Activated naive CD4-positive, alpha-beta T cell treated with anti-CD3 and anti-CD28 coated beads for 36 hours (primary cell): ENCODE results near the gene DDO. TPM values are rescaled to one million over a fixed set of nuclear protein-coding genes. Genes with fewer than 3 reads are reported as not detected.

Source experiments
- CTCF ChIA-PET: fragments of 350-600 bp; sonication (Branson Sonifier 250); formaldehyde crosslinking; loops from one replicate; lab custom pipeline; 2021; ENCODE audit warnings: antibody characterized with exemption; lab: Charles Lee
- DNase-seq: peaks from one replicate; pipeline ENCODE4 v3.0.0-alpha.2; 2020
- H3K27ac Mint-ChIP-seq: one replicate; pipeline ENCODE4 v1.8.0; 2021; ENCODE audit warnings: mild to moderate bottlenecking, mixed read lengths
- H3K27me3 Mint-ChIP-seq: one replicate; pipeline ENCODE4 v1.8.0; 2021; ENCODE audit warnings: low read depth, mixed read lengths
- H3K36me3 Mint-ChIP-seq: one replicate; pipeline ENCODE4 v1.8.0; 2021; ENCODE audit warnings: low read depth, mixed read lengths
- H3K4me1 Mint-ChIP-seq: one replicate; pipeline ENCODE4 v1.8.0; 2021; ENCODE audit warnings: low read depth, mixed read lengths
- H3K4me3 Mint-ChIP-seq: one replicate; pipeline ENCODE4 v1.8.0; 2021; ENCODE audit warnings: mild to moderate bottlenecking, moderate library complexity, mixed read lengths
- H3K9me3 Mint-ChIP-seq: one replicate; pipeline ENCODE4 v1.8.0; 2021; ENCODE audit warnings: mixed read lengths
- intact Hi-C: fragments of 100-400 bp; cut with micrococcal nuclease; formaldehyde crosslinking; loops from one replicate; pipeline ENCODE4 v1.15.1; 2023
- total RNA-seq, 2 experiments: library from RNA; stranded (reverse); gene quantifications; one replicate each; pipeline ENCODE4 v1.2.3, GENCODE V29; 2021

Gene DDO
- total RNA-seq, 2 experiments from 2014 or later = not detected

DNA sequence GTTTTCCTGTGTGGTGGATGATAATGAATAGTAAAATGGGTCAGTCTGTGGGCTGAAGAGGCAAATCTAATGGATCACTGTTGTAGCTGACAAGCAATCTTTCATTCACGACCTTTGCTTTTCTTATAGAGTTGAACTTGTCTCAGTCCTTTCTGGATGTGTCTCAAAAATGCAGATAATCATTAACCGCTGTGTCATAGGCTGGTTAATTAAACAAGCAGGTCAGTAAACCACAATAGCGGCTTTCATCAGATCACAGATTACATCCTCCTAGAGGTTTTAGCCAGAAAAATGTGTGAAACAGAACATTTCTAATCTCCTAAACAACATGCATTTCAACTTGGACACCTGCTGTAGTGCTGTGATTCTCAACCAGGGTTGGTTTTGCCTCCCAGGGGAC lies 54.7 kb downstream of the DDO start:
- Mint-ChIP-seq H3K4me1 (peaks cover 11% of the 10 kb centered on the region), H3K27me3 (peaks cover 30% of the 10 kb centered on the region), H3K4me3 (no peak overlapping the region), H3K36me3 (no peaks in the 10 kb centered on the region), H3K9me3 (no peaks in the 10 kb centered on the region), H3K27ac (no peak overlapping the region)
- CTCF ChIA-PET = no interaction called here
- no peak for DNase-seq
- intact Hi-C loops = no loop called here

DNA sequence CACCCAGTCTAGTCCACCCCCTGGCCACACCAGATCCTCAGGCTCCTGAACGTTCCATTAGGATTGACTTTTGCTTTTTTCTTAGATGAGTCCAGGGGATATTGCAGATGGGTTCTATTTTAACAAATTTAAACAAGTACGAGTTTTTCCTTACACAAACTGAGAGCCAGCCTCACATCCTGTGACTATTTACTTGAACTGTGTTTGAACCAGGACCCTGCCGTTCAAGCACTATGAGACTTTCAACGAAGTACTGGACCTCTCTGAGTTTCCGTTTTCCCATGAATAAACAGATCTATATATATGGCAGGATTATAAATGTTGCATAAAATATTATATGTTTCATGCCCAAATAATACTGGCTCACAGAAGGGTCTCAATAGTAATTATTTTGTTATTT lies 55.8 kb downstream of the DDO start:
- no peak overlapping the region for H3K27ac Mint-ChIP-seq
- DNase-seq = no peak
- no peaks in the 10 kb centered on the region for H3K9me3 Mint-ChIP-seq
- CTCF ChIA-PET = no interaction called here
- intact Hi-C loops = no loop called here
- H3K36me3 Mint-ChIP-seq = no peaks in the 10 kb centered on the region
- H3K4me3 Mint-ChIP-seq = no peak overlapping the region
- peaks cover 8% of the 10 kb centered on the region for H3K4me1 Mint-ChIP-seq
- peaks cover 33% of the 10 kb centered on the region for H3K27me3 Mint-ChIP-seq

DNA sequence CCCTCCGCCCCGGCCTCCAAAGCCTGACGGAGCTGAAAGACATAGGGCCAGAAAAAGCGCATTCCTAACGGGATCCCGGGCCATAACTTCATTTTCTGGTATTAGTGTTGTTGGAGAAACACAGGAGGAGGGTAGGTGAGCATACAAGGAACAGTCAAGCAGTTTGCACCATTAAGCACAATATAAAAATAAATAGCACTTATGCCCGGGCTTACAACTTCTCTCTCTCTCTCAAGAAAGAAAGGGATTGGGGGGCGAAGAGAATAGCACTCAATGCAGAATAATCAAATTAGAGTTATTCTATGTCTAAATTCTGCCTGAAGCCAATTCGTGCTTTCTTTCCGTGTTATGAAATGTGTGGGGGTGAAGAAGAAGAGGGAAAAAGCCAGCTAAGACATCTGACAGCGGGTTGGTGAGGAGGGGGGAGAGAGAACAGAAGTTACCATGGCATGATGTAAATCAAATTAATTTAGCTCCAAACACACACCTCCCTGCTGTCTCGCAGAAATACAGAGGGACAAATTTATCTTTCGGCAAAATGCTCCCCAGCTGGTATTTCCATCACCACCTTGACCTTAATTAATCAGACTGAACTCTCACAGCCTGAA lies 56.7 kb downstream of the DDO start:
- Mint-ChIP-seq H3K27ac (no peak overlapping the region), H3K27me3 (peaks cover 33% of the 10 kb centered on the region), H3K4me3 (peak overlapping the region; percentile 36), H3K9me3 (no peaks in the 10 kb centered on the region), H3K4me1 (peaks cover 8% of the 10 kb centered on the region), H3K36me3 (no peaks in the 10 kb centered on the region)
- CTCF ChIA-PET = no interaction called here
- no peak for DNase-seq
- intact Hi-C loops = no loop called here

DNA sequence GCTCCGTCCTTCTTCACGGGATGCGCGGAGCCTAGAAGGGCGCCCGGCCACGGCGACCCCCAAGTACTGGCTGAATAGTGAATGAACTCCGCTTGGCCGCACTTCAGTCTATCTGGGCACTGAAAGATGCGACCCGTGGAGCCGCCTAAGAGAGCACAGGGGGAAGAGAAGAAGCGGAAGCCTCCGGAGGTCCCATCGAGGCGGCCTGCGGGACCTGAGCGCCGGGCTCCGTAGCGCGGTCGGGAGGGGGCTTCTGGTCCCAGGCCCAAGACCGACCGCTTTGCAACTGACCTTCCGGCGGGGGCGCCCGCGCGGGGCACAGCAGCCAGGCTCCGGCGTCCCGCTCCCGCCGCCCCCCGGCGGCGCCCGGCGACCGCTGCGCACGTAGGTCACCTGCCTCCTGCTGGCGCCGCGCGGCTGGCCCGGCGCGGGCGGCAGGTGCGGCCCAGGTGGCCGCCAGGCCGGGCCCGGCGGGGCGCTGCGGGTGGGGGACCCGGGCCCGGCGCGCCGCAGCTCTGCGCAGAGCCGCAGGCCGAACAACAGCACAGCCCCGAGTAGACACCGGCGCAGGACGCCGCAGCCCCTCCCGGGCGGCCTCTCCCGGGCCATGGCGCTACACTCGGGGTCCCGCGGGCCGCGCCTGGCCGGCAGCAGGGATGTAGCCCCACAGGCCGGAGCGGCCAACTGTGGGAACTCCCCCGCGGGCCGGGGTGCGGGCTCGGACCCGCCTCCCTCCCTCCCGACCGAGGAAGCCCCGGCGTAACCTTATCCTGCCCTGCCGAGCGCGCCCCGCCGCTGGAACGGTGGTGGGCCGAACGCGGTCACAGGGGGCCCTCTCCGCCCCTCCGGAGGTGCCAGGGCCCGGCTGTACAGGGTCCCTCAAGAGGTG lies 57.5 kb downstream of the DDO start, which contains the start of gene METTL24:
METTL24 (minus strand) TSS at position 686 of the 889 bp plus-strand sequence; CDS start at position 609, 77 bp downstream.
- no peak for DNase-seq
- H3K4me1 Mint-ChIP-seq = peaks cover 8% of the 10 kb centered on the region
- H3K4me3 Mint-ChIP-seq = peak within 1 kb of the TSS; percentile 69
- no peaks in the 10 kb centered on the region for H3K36me3 Mint-ChIP-seq
- peaks cover 33% of the 10 kb centered on the region for H3K27me3 Mint-ChIP-seq
- H3K9me3 Mint-ChIP-seq = no peaks in the 10 kb centered on the region
- no peak within 1 kb of the TSS for H3K27ac Mint-ChIP-seq
- CTCF ChIA-PET = no interaction called here
- intact Hi-C loops = no loop called here

DNA sequence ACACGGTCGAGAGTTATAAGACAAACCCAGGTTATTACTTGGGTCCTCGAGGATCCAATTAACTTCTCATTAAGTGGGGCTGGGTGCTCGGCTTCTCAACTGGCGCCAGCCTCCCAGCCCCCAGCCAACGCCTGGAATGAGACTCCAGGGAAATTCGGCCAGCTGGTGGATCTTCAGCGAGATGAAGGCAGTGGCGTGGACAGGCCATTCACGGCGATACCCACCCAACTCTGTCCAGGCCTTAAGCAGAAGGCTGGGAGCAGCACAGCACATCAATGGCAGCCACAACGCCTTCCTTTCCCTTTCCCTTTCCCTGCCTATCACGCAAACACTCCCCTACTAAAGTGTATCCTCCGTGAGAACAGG lies 58.1 kb downstream of the DDO start:
- Mint-ChIP-seq H3K27me3 (peaks cover 29% of the 10 kb centered on the region), H3K4me1 (peaks cover 8% of the 10 kb centered on the region), H3K36me3 (no peaks in the 10 kb centered on the region), H3K27ac (no peak overlapping the region), H3K9me3 (no peaks in the 10 kb centered on the region), H3K4me3 (peak overlapping the region; percentile 69)
- no peak for DNase-seq
- CTCF ChIA-PET = no interaction called here
- intact Hi-C loops = no loop called here

DNA sequence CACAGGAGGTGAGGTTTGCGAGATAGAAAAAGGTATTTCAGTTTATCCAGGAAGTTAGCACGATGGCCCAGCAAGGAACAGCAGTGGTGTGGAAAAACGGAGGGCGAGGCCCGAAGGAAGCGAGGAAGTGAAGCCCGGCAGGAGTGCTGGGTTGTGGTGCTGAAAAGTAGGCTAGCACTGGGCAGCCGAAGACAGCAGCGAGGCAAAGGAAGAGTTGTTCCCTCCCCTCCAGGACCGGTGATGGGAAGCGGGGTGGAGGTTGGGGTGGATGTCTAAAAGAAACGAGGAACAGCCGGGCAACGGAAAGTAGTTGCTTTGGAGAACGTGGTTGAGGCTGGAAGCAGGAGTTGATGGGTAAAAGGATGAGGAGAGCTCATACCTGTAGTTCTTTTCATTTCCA lies 58.6 kb downstream of the DDO start:
- H3K9me3 Mint-ChIP-seq = no peaks in the 10 kb centered on the region
- intact Hi-C loops = no loop called here
- DNase-seq = no peak
- peaks cover 29% of the 10 kb centered on the region for H3K27me3 Mint-ChIP-seq
- H3K4me3 Mint-ChIP-seq = peak overlapping the region; percentile 13
- peaks cover 8% of the 10 kb centered on the region for H3K4me1 Mint-ChIP-seq
- CTCF ChIA-PET = no interaction called here
- no peak overlapping the region for H3K27ac Mint-ChIP-seq
- H3K36me3 Mint-ChIP-seq = no peaks in the 10 kb centered on the region

DNA sequence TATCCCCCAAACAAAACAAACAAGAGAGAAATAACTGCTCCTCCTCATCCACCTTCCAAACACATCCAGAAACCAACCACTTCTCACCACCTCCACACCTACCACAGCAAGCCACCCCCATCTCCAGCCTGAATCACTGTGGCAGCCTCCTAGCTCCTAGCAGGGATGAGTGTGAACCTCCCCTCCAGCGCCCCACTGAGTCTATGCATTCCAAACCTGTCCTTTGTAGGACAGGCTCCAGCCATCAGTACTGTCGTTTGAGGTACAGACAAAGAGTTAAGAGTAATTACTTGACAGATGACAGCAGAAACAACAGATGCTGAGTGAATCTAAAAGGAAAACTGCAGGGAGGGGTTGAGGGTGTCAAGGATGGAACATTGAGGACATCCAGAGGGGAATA lies 59.6 kb downstream of the DDO start:
- DNase-seq = no peak
- no peak overlapping the region for H3K4me3 Mint-ChIP-seq
- no peaks in the 10 kb centered on the region for H3K9me3 Mint-ChIP-seq
- H3K36me3 Mint-ChIP-seq = no peaks in the 10 kb centered on the region
- peaks cover 29% of the 10 kb centered on the region for H3K27me3 Mint-ChIP-seq
- CTCF ChIA-PET = no interaction called here
- intact Hi-C loops = no loop called here
- H3K27ac Mint-ChIP-seq = no peak overlapping the region
- peaks cover 8% of the 10 kb centered on the region for H3K4me1 Mint-ChIP-seq

DNA sequence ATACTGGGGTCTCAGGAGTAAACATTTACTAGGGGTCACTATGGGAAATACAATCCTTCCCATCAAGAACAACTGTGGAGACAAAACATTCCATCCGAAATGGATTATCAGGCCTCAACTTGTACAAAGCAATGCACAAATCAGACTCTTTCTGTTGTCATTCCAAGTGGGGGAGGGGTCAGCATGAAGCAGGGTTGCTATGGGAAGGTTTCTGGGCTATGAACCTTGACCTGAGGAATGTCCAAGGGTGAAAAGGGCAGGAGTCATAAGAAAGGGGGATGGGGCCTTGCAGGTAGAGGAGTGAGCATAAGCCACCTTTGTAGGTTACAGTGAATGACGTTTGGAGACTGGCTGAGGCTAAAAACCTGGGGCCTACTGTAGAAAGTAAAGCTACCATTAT lies 60.4 kb downstream of the DDO start:
- no peaks in the 10 kb centered on the region for H3K9me3 Mint-ChIP-seq
- peaks cover 29% of the 10 kb centered on the region for H3K27me3 Mint-ChIP-seq
- DNase-seq = no peak
- H3K4me3 Mint-ChIP-seq = no peak overlapping the region
- H3K4me1 Mint-ChIP-seq = peaks cover 8% of the 10 kb centered on the region
- H3K27ac Mint-ChIP-seq = no peak overlapping the region
- H3K36me3 Mint-ChIP-seq = no peaks in the 10 kb centered on the region
- intact Hi-C loops = no loop called here
- CTCF ChIA-PET = no interaction called here

DNA sequence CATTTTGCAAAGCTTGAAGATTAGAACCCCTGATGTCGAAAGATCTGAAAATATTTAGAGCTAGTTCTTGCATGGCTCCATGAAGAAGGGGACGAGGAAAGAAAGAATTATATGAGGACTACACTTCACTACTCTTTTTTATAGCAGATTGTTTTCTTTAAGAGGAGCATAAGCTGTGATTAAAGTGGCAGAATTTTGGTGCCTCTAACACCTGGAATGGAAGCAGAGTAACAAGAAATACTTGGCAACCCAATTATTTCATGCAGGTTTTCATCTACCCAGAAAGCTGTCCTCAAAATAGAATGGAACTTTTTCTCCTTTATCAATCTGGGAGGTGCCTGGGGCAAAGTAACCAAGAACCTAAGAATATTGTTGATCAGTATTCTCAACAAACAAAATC lies 61.2 kb downstream of the DDO start:
- H3K27me3 Mint-ChIP-seq = peaks cover 26% of the 10 kb centered on the region

DNA sequence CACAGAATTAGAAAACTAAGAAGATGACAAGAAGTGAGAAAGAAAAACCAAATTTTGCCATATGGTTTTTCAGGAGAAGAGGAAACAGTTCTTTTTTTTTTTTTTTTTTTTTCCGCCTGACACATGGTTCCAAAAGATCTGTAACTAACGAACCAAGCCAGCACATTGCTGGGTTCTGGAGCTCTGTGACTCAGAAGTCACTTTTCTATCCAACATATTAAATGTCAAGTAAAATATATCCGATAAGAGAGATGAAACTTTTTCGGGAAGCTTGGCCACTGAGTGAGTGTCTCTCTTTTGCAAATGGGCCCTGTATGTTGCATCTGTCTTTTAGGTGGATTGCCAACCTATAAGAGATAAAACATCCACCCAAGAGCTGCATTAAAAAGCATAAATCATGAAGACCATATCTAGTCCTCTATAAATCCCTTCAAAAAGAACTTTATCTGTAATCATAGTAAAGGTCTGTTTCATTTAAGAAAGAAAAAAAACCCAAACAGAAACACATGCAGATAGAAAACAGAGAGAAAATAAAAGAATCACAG lies 61.8 kb downstream of the DDO start:
- CTCF ChIA-PET = interaction anchor here (0.8 kb wide), 1 partner anchor 139 kb away, joined by 4 read pairs; no protein-coding TSS in a partner anchor
- Mint-ChIP-seq H3K27ac (no peak overlapping the region), H3K4me1 (peaks cover 8% of the 10 kb centered on the region), H3K36me3 (no peaks in the 10 kb centered on the region), H3K4me3 (no peak overlapping the region), H3K9me3 (no peaks in the 10 kb centered on the region), H3K27me3 (peaks cover 21% of the 10 kb centered on the region)
- intact Hi-C loops = no loop called here
- no peak for DNase-seq

More for the DNA sequence above, 61.2 kb downstream of the DDO start:
- intact Hi-C loops = no loop called here
- Mint-ChIP-seq H3K4me3 (no peak overlapping the region), H3K4me1 (peaks cover 8% of the 10 kb centered on the region), H3K27ac (no peak overlapping the region), H3K9me3 (no peaks in the 10 kb centered on the region), H3K36me3 (no peaks in the 10 kb centered on the region)
- CTCF ChIA-PET = no interaction called here
- DNase-seq = no peak

DNA sequence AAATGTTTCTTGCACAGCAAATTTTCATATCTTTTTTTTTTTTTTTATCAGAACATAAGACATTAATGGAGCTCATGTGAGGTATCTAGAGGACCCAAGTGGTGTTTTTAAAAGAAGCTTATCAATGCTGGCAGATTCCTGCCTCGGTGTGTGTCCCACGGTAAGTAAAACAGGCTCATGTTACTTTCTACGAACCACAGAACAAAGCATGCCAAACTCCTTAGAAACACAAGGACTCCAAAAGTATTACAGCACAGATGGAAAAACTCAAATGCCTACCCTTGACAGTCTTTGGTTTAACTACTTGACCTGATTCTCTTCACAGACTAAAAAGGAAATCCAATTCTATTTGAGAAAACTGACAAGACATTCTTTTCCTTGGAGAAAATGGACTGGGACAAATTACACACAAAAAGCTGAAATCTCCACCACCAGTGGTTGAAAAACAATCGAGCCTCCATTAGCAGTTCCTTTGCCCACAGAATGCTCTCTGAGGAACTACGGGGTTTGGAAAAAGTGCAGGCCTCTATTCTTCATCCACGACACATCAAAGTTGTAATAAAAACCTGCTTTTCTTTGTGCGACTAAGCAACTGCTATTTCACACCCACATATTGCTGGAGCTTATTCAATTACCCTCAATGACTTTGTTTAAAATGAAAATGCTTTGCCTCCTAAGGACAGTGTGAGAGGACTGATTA lies 62.7 kb downstream of the DDO start:
- peaks cover 8% of the 10 kb centered on the region for H3K4me1 Mint-ChIP-seq
- H3K27ac Mint-ChIP-seq = no peak overlapping the region
- CTCF ChIA-PET = no interaction called here
- no peaks in the 10 kb centered on the region for H3K9me3 Mint-ChIP-seq
- no peak for DNase-seq
- H3K27me3 Mint-ChIP-seq = peaks cover 19% of the 10 kb centered on the region
- no peaks in the 10 kb centered on the region for H3K36me3 Mint-ChIP-seq
- H3K4me3 Mint-ChIP-seq = no peak overlapping the region
- intact Hi-C loops = no loop called here

DNA sequence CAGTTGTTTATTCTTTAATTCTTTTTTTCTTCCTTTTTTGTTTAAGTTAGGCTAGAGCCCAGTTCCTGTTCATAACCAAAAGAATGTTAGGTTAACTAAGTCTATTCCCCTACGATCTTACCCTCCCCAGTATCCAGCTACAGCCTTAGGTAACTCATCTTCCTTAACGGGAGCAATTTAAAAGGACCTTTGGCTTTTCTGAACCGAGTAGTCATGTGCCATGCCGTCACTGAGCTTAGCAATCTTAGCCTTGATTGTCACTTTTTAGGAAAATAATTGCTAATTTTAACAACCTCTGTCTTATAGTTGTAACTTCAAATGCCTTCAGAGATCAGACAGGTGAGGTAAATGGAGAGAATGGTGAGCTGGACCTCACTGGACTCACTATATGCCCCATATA lies 63.4 kb downstream of the DDO start:
- CTCF ChIA-PET = no interaction called here
- peaks cover 4% of the 10 kb centered on the region for H3K4me1 Mint-ChIP-seq
- H3K27ac Mint-ChIP-seq = no peak overlapping the region
- H3K27me3 Mint-ChIP-seq = peaks cover 13% of the 10 kb centered on the region
- intact Hi-C loops = no loop called here
- H3K4me3 Mint-ChIP-seq = no peak overlapping the region
- no peak for DNase-seq
- no peaks in the 10 kb centered on the region for H3K36me3 Mint-ChIP-seq
- no peaks in the 10 kb centered on the region for H3K9me3 Mint-ChIP-seq
